ENCODE results near the gene GPR75.

The GPR75 gene

GRCh38 chr2:53820048-53820447 is 39.7 kb downstream of the GPR75 start:
- DNase-seq (ENCODE audit: insufficient read length, low spot score) (no peak), FAIRE-seq (no peak)
- no peak for TF ChIP-seq POLR2A (IDR thresholded peaks at IDR 0.05; ENCODE audit: low read depth, low read length)
- no peak for TF ChIP-seq POU2F2 (IDR thresholded peaks at IDR 0.05; ENCODE audit: low read depth, low read length)
- TF ChIP-seq PAX5 (IDR thresholded peaks at IDR 0.05; ENCODE audit: insufficient read depth, low read length, severe bottlenecking): no peak
- no peak for TF ChIP-seq POLR2AphosphoS5 (IDR thresholded peaks at IDR 0.05; ENCODE audit: low read depth, low read length)
- no peak for TF ChIP-seq TAF1 (IDR thresholded peaks at IDR 0.05; ENCODE audit: low read depth, low read length)
- no peak for TF ChIP-seq SPI1 (IDR thresholded peaks at IDR 0.05; ENCODE audit: low read depth, low read length)

- TF ChIP-seq POLR2AphosphoS5 (IDR thresholded peaks at IDR 0.05; ENCODE audit: low read depth, low read length): no peak
- no peak for TF ChIP-seq SPI1 (IDR thresholded peaks at IDR 0.05; ENCODE audit: low read depth, low read length)
- TF ChIP-seq POLR2A (IDR thresholded peaks at IDR 0.05; ENCODE audit: low read depth, low read length): no peak
- TF ChIP-seq PAX5 (IDR thresholded peaks at IDR 0.05; ENCODE audit: insufficient read depth, low read length, severe bottlenecking): no peak
- TF ChIP-seq POU2F2 (IDR thresholded peaks at IDR 0.05; ENCODE audit: low read depth, low read length): no peak
- TF ChIP-seq TAF1 (IDR thresholded peaks at IDR 0.05; ENCODE audit: low read depth, low read length): no peak
- FAIRE-seq (no peak), DNase-seq (ENCODE audit: insufficient read length, low spot score) (no peak)
These were observed 40.1 kb downstream of the GPR75 start for GRCh38 chr2:53819634-53820033.

- no peak for DNase-seq (ENCODE audit: insufficient read length, low spot score)
- FAIRE-seq: no peak
- TF ChIP-seq POLR2AphosphoS5 (IDR thresholded peaks at IDR 0.05; ENCODE audit: low read depth, low read length): no peak
- TF ChIP-seq TAF1 (IDR thresholded peaks at IDR 0.05; ENCODE audit: low read depth, low read length): no peak
- TF ChIP-seq SPI1 (IDR thresholded peaks at IDR 0.05; ENCODE audit: low read depth, low read length): no peak
- TF ChIP-seq POU2F2 (IDR thresholded peaks at IDR 0.05; ENCODE audit: low read depth, low read length): no peak
- no peak for TF ChIP-seq POLR2A (IDR thresholded peaks at IDR 0.05; ENCODE audit: low read depth, low read length)
- no peak for TF ChIP-seq PAX5 (IDR thresholded peaks at IDR 0.05; ENCODE audit: insufficient read depth, low read length, severe bottlenecking)
These were observed 40.8 kb downstream of the GPR75 start for GRCh38 chr2:53818854-53819435.

GRCh38 chr2:53813151-53813550 is 46.6 kb downstream of the GPR75 start:
- FAIRE-seq (no peak), DNase-seq (ENCODE audit: insufficient read length, low spot score) (no peak)

GRCh38 chr2:53811601-53812000 is 48.2 kb downstream of the GPR75 start:
- FAIRE-seq: no peak
- DNase-seq (ENCODE audit: insufficient read length, low spot score): no peak
- TF ChIP-seq TAF1 (IDR thresholded peaks at IDR 0.05; ENCODE audit: low read depth, low read length) (no peak), POLR2A (IDR thresholded peaks at IDR 0.05; ENCODE audit: low read depth, low read length) (no peak), PAX5 (IDR thresholded peaks at IDR 0.05; ENCODE audit: insufficient read depth, low read length, severe bottlenecking) (no peak), SPI1 (IDR thresholded peaks at IDR 0.05; ENCODE audit: low read depth, low read length) (no peak), POLR2AphosphoS5 (IDR thresholded peaks at IDR 0.05; ENCODE audit: low read depth, low read length) (no peak), POU2F2 (IDR thresholded peaks at IDR 0.05; ENCODE audit: low read depth, low read length) (no peak)

More at GRCh38 chr2:53813151-53813550, 46.6 kb downstream of the GPR75 start:
- TF ChIP-seq SPI1 (IDR thresholded peaks at IDR 0.05; ENCODE audit: low read depth, low read length): no peak
- TF ChIP-seq TAF1 (IDR thresholded peaks at IDR 0.05; ENCODE audit: low read depth, low read length): no peak
- no peak for TF ChIP-seq POLR2AphosphoS5 (IDR thresholded peaks at IDR 0.05; ENCODE audit: low read depth, low read length)
- no peak for TF ChIP-seq PAX5 (IDR thresholded peaks at IDR 0.05; ENCODE audit: insufficient read depth, low read length, severe bottlenecking)
- no peak for TF ChIP-seq POLR2A (IDR thresholded peaks at IDR 0.05; ENCODE audit: low read depth, low read length)

Measured in GM12891 (cell line).